ENCODE results near the gene CCKAR.

Gene CCKAR

GRCh38 chr4:26434030-26434639 is 56.1 kb downstream of the CCKAR start:
- H3K9ac ChIP-seq (ENCODE audit: low read length): peak overlapping the region; percentile 70
- no peak for DNase-seq
- WGBS: no CpG with 5 or more reads among the region's 2 CpGs

GRCh38 chr4:26433556-26433955 is 56.7 kb downstream of the CCKAR start:
- H2AFZ ChIP-seq (ENCODE audit: low read depth, low read length): no peak overlapping the region
- H3K18ac ChIP-seq (ENCODE audit: low read depth in 1 of 2, low read length in 2 of 2): no peak overlapping the region
- no peak overlapping the region for H2BK12ac ChIP-seq (ENCODE audit: low read length in 2 of 2)
- H2BK120ac ChIP-seq (ENCODE audit: low read depth, low read length): no peak overlapping the region
- no peak for DNase-seq
- no peak overlapping the region for H4K8ac ChIP-seq (ENCODE audit: low read length)
- H2BK15ac ChIP-seq (ENCODE audit: low read depth, poor library complexity, severe bottlenecking): no peak overlapping the region
- no peak overlapping the region for H2BK5ac ChIP-seq (ENCODE audit: low read depth, low read length, poor library complexity, severe bottlenecking)
- no peaks in the 10 kb centered on the region for H3K9me3 ChIP-seq (ENCODE audit: control insufficient read depth, low read length)
- no peak overlapping the region for H3K4ac ChIP-seq (ENCODE audit: low read depth in 1 of 2, low read length in 2 of 2)
- H2AK5ac ChIP-seq (ENCODE audit: low read length, severe bottlenecking): no peak overlapping the region
- H3K27me3 ChIP-seq (ENCODE audit: control insufficient read depth in 1 of 2, insufficient read depth in 1 of 2, low read length in 2 of 2): no peaks in the 10 kb centered on the region
- no peaks in the 10 kb centered on the region for H3K4me1 ChIP-seq (ENCODE audit: control insufficient read depth, insufficient read depth, low read depth, low read length)
- no peak overlapping the region for H3K4me2 ChIP-seq (ENCODE audit: low read length, poor library complexity, severe bottlenecking)
- no peak overlapping the region for H3K4me3 ChIP-seq (ENCODE audit: insufficient read depth in 1 of 2, low read depth in 1 of 2, low read length in 2 of 2)
- peak overlapping the region; percentile 70 for H3K9ac ChIP-seq (ENCODE audit: low read length)
- H3K36me3 ChIP-seq (ENCODE audit: control insufficient read depth in 1 of 2, insufficient read depth in 2 of 2, low read depth in 1 of 2, low read length in 2 of 2): peaks cover 12 to 99% of the 10 kb centered on the region in 2 experiments
- no peak overlapping the region for H3K27ac ChIP-seq (ENCODE audit: low read length, poor library complexity, severe bottlenecking)
- no peak overlapping the region for H3K23ac ChIP-seq (ENCODE audit: low read length in 2 of 2)
- WGBS: no CpG with 5 or more reads among the region's 1 CpG
- no peak overlapping the region for H3K14ac ChIP-seq (ENCODE audit: low read length in 2 of 2)
- H4K91ac ChIP-seq (ENCODE audit: low read length): no peak overlapping the region
- peaks cover 6% of the 10 kb centered on the region for H3K79me1 ChIP-seq (replicated peaks; ENCODE audit: low read length, poor library complexity, severe bottlenecking)

More at GRCh38 chr4:26434030-26434639, 56.1 kb downstream of the CCKAR start:
- Histone ChIP-seq H3K4me3 (ENCODE audit: insufficient read depth in 1 of 2, low read depth in 1 of 2, low read length in 2 of 2) (no peak overlapping the region), H3K27ac (ENCODE audit: low read length, poor library complexity, severe bottlenecking) (no peak overlapping the region), H2AFZ (ENCODE audit: low read depth, low read length) (no peak overlapping the region), H2BK15ac (ENCODE audit: low read depth, poor library complexity, severe bottlenecking) (no peak overlapping the region), H4K8ac (ENCODE audit: low read length) (no peak overlapping the region), H4K91ac (ENCODE audit: low read length) (no peak overlapping the region), H3K14ac (ENCODE audit: low read length in 2 of 2) (no peak overlapping the region), H2BK12ac (ENCODE audit: low read length in 2 of 2) (no peak overlapping the region), H2BK5ac (ENCODE audit: low read depth, low read length, poor library complexity, severe bottlenecking) (no peak overlapping the region), H3K4ac (ENCODE audit: low read depth in 1 of 2, low read length in 2 of 2) (no peak overlapping the region), H3K4me2 (ENCODE audit: low read length, poor library complexity, severe bottlenecking) (no peak overlapping the region), H3K4me1 (ENCODE audit: control insufficient read depth, insufficient read depth, low read depth, low read length) (no peaks in the 10 kb centered on the region), H3K23ac (ENCODE audit: low read length in 2 of 2) (no peak overlapping the region), H3K79me1 (replicated peaks; ENCODE audit: low read length, poor library complexity, severe bottlenecking) (peaks cover 6% of the 10 kb centered on the region), H3K9me3 (ENCODE audit: control insufficient read depth, low read length) (no peaks in the 10 kb centered on the region), H3K36me3 (ENCODE audit: control insufficient read depth in 1 of 2, insufficient read depth in 2 of 2, low read depth in 1 of 2, low read length in 2 of 2) (peaks cover 15 to 99% of the 10 kb centered on the region in 2 experiments), H3K18ac (ENCODE audit: low read depth in 1 of 2, low read length in 2 of 2) (no peak overlapping the region), H3K27me3 (ENCODE audit: control insufficient read depth in 1 of 2, insufficient read depth in 1 of 2, low read length in 2 of 2) (no peaks in the 10 kb centered on the region), H2AK5ac (ENCODE audit: low read length, severe bottlenecking) (no peak overlapping the region), H2BK120ac (ENCODE audit: low read depth, low read length) (no peak overlapping the region)

- H2BK120ac ChIP-seq (ENCODE audit: low read depth, low read length): no peak overlapping the region
- H3K4ac ChIP-seq (ENCODE audit: low read depth in 1 of 2, low read length in 2 of 2): no peak overlapping the region
- no peak overlapping the region for H2BK5ac ChIP-seq (ENCODE audit: low read depth, low read length, poor library complexity, severe bottlenecking)
- no peaks in the 10 kb centered on the region for H3K4me1 ChIP-seq (ENCODE audit: control insufficient read depth, insufficient read depth, low read depth, low read length)
- no peak overlapping the region for H2AFZ ChIP-seq (ENCODE audit: low read depth, low read length)
- peaks cover 6 to 99% of the 10 kb centered on the region in 2 experiments for H3K36me3 ChIP-seq (ENCODE audit: control insufficient read depth in 1 of 2, insufficient read depth in 2 of 2, low read depth in 1 of 2, low read length in 2 of 2)
- H3K4me3 ChIP-seq (ENCODE audit: insufficient read depth in 1 of 2, low read depth in 1 of 2, low read length in 2 of 2): no peak overlapping the region
- H3K9ac ChIP-seq (ENCODE audit: low read length): peak overlapping the region; percentile 70
- H2BK15ac ChIP-seq (ENCODE audit: low read depth, poor library complexity, severe bottlenecking): no peak overlapping the region
- H3K27me3 ChIP-seq (ENCODE audit: control insufficient read depth in 1 of 2, insufficient read depth in 1 of 2, low read length in 2 of 2): no peaks in the 10 kb centered on the region
- no peak overlapping the region for H4K91ac ChIP-seq (ENCODE audit: low read length)
- H3K14ac ChIP-seq (ENCODE audit: low read length in 2 of 2): no peak overlapping the region
- H3K4me2 ChIP-seq (ENCODE audit: low read length, poor library complexity, severe bottlenecking): no peak overlapping the region
- H4K8ac ChIP-seq (ENCODE audit: low read length): no peak overlapping the region
- WGBS: 100% methylated on average over 4 of the region's 5 CpGs
- no peak overlapping the region for H3K23ac ChIP-seq (ENCODE audit: low read length in 2 of 2)
- H3K18ac ChIP-seq (ENCODE audit: low read depth in 1 of 2, low read length in 2 of 2): no peak overlapping the region
- H2BK12ac ChIP-seq (ENCODE audit: low read length in 2 of 2): no peak overlapping the region
- no peak for DNase-seq
- no peaks in the 10 kb centered on the region for H3K9me3 ChIP-seq (ENCODE audit: control insufficient read depth, low read length)
- H3K27ac ChIP-seq (ENCODE audit: low read length, poor library complexity, severe bottlenecking): no peak overlapping the region
- H2AK5ac ChIP-seq (ENCODE audit: low read length, severe bottlenecking): no peak overlapping the region
- peaks cover 7% of the 10 kb centered on the region for H3K79me1 ChIP-seq (replicated peaks; ENCODE audit: low read length, poor library complexity, severe bottlenecking)
Measured at GRCh38 chr4:26432419-26432818, 57.9 kb downstream of the CCKAR start.

GRCh38 chr4:26431461-26432180 is 58.7 kb downstream of the CCKAR start:
- Histone ChIP-seq H2AK5ac (ENCODE audit: low read length, severe bottlenecking) (no peak overlapping the region), H3K9me3 (ENCODE audit: control insufficient read depth, low read length) (no peaks in the 10 kb centered on the region), H3K79me1 (replicated peaks; ENCODE audit: low read length, poor library complexity, severe bottlenecking) (peaks cover 10% of the 10 kb centered on the region), H3K18ac (ENCODE audit: low read depth in 1 of 2, low read length in 2 of 2) (no peak overlapping the region), H3K9ac (ENCODE audit: low read length) (peak overlapping the region; percentile 70), H3K23ac (ENCODE audit: low read length in 2 of 2) (no peak overlapping the region), H3K4me1 (ENCODE audit: control insufficient read depth, insufficient read depth, low read depth, low read length) (no peaks in the 10 kb centered on the region), H3K4me2 (ENCODE audit: low read length, poor library complexity, severe bottlenecking) (no peak overlapping the region), H3K36me3 (ENCODE audit: control insufficient read depth in 1 of 2, insufficient read depth in 2 of 2, low read depth in 1 of 2, low read length in 2 of 2) (peaks cover 6 to 99% of the 10 kb centered on the region in 2 experiments), H3K4me3 (ENCODE audit: insufficient read depth in 1 of 2, low read depth in 1 of 2, low read length in 2 of 2) (no peak overlapping the region), H4K91ac (ENCODE audit: low read length) (no peak overlapping the region), H3K27me3 (ENCODE audit: control insufficient read depth in 1 of 2, insufficient read depth in 1 of 2, low read length in 2 of 2) (no peaks in the 10 kb centered on the region), H3K4ac (ENCODE audit: low read depth in 1 of 2, low read length in 2 of 2) (no peak overlapping the region), H3K14ac (ENCODE audit: low read length in 2 of 2) (no peak overlapping the region), H2BK5ac (ENCODE audit: low read depth, low read length, poor library complexity, severe bottlenecking) (no peak overlapping the region), H2BK15ac (ENCODE audit: low read depth, poor library complexity, severe bottlenecking) (no peak overlapping the region), H4K8ac (ENCODE audit: low read length) (no peak overlapping the region), H3K27ac (ENCODE audit: low read length, poor library complexity, severe bottlenecking) (no peak overlapping the region), H2BK12ac (ENCODE audit: low read length in 2 of 2) (no peak overlapping the region), H2BK120ac (ENCODE audit: low read depth, low read length) (no peak overlapping the region), H2AFZ (ENCODE audit: low read depth, low read length) (no peak overlapping the region)
- 100% methylated on average over 1 of the region's 2 CpGs for WGBS
- no peak for DNase-seq
